Measurements from ENCODE around the gene HK2.
"Not testable (repeated sequence)": the region's sequence is repeated elsewhere in the genome, so short reads cannot be mapped to it uniquely, and the experiment has no call there.

HK2 gene

DNA sequence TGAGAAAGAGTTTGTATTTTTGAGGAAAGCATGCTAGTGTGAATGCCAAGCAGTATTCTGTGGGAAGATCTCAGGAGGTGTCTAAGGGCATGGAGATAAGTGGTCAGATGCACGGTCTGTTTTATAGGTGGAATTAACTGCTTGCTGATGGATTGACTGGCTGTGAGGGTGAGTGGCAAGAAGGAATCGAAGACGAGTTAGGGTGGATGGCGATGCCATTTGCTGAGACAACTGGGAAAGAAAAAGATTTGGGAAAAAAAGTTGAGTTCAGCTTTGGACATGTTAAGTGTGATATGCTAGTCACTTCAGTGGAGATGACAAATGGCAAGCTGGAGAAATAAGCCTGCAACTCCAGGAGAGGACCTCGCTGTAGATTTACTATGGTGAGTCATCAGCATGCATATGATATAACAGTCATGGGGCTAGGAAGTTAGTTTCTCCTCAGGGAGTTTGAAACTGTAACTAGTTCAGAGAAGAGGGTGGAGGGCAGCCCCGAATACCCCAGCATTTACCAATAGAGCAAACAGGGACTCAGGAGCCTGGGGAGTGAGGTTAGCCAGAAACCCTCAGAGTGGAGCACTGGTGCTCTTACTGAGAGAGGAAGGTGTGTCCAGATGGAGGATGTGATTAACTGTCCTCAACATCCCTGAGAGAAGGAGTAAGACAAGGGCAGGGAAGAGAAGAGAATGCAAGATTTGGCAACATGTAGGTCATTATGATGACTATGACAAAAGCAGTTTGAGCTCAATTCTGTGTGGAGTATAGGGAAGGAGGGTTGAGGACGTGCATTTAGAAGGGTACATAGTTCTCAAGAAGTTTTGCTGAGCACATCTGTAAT, 2.0 kb upstream of the HK2 start:
- Histone ChIP-seq H2AFZ (ENCODE audit: low read depth, low read length) (no peak overlapping the region; the same call in 1 of the 2 replicates), H3K36me3 (ENCODE audit: insufficient read depth, low read length) (peaks cover 20% of the 10 kb centered on the region; the same call in 1 of the 2 replicates), H3K9me3 (ENCODE audit: insufficient read depth, low read length, severe bottlenecking) (no peaks in the 10 kb centered on the region), H3K4me3 (ENCODE audit: low read depth in 1 of 2, low read length in 2 of 2) (no peak overlapping the region), H3K4me2 (ENCODE audit: insufficient read depth, low read length) (no peak overlapping the region), H3K27ac (ENCODE audit: low read length) (no peak overlapping the region), H4K20me1 (ENCODE audit: insufficient read depth, low read length) (peaks cover 21% of the 10 kb centered on the region), H3K27me3 (ENCODE audit: insufficient read depth, low read length, poor library complexity) (peaks cover 3% of the 10 kb centered on the region), H3K4me1 (ENCODE audit: insufficient read depth, low read length) (peaks cover 26% of the 10 kb centered on the region), H3K79me2 (ENCODE audit: insufficient read depth, low read length) (peaks cover 35% of the 10 kb centered on the region), H3K9ac (ENCODE audit: low read depth, low read length) (no peak overlapping the region)
- TF ChIP-seq, protein P1, sequence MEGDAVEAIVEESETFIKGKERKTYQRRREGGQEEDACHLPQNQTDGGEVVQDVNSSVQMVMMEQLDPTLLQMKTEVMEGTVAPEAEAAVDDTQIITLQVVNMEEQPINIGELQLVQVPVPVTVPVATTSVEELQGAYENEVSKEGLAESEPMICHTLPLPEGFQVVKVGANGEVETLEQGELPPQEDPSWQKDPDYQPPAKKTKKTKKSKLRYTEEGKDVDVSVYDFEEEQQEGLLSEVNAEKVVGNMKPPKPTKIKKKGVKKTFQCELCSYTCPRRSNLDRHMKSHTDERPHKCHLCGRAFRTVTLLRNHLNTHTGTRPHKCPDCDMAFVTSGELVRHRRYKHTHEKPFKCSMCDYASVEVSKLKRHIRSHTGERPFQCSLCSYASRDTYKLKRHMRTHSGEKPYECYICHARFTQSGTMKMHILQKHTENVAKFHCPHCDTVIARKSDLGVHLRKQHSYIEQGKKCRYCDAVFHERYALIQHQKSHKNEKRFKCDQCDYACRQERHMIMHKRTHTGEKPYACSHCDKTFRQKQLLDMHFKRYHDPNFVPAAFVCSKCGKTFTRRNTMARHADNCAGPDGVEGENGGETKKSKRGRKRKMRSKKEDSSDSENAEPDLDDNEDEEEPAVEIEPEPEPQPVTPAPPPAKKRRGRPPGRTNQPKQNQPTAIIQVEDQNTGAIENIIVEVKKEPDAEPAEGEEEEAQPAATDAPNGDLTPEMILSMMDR (IDR thresholded peaks at IDR 0.05; ENCODE audit: borderline replicate concordance, extremely low read depth, low read length, poor library complexity, severe bottlenecking), result no peak
- TF ChIP-seq EZH2 (IDR thresholded peaks at IDR 0.05; ENCODE audit: borderline replicate concordance, low read depth, low read length, severe bottlenecking), result no peak
- no peak for DNase-seq
- no peak for ATAC-seq (ENCODE audit: insufficient read depth, low read depth)

DNA sequence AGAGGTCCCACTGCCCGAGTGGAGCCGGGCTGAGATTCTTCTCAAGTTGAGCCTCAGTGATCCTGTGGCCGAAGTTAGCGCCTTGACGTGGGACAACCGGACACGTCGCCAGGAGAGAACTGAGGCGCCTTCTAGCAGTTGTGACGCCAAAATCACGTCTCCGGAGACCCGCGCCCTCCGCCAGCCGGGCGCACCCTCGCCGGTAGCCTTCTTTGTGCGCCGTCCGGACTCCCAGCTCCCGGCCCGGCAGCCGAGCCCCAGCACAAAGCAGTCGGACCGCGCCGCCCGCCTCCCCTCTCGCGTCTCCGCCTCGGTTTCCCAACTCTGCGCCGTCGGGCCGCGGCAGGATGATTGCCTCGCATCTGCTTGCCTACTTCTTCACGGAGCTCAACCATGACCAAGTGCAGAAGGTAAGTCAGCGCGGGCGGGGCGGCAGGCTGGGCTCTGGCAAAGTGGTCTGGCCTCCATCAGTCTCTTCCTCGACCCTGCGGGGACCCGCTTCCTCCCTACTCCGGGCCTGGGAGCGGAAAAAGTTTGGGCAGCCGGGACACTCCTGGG, 386 bp downstream of the HK2 start:
- H2AFZ ChIP-seq (ENCODE audit: low read depth, low read length), result peak overlapping the region; percentile 87; the same call in 1 of the 2 replicates
- peak overlapping the region; percentile 89 for H3K27ac ChIP-seq (ENCODE audit: low read length)
- peaks cover 47% of the 10 kb centered on the region for H3K4me1 ChIP-seq (ENCODE audit: insufficient read depth, low read length)
- H3K36me3 ChIP-seq (ENCODE audit: insufficient read depth, low read length), result peaks cover 30% of the 10 kb centered on the region
- H3K9me3 ChIP-seq (ENCODE audit: insufficient read depth, low read length, severe bottlenecking); DNase-seq; H3K27me3 ChIP-seq (ENCODE audit: insufficient read depth, low read length, poor library complexity): not testable (repeated sequence)
- ATAC-seq (ENCODE audit: insufficient read depth, low read depth), result peak; percentile 8
- peaks cover 43% of the 10 kb centered on the region for H4K20me1 ChIP-seq (ENCODE audit: insufficient read depth, low read length)
- H3K4me2 ChIP-seq (ENCODE audit: insufficient read depth, low read length), result peak overlapping the region; percentile 92
- peak overlapping the region; percentile 86 for H3K9ac ChIP-seq (ENCODE audit: low read depth, low read length)
- peaks cover 58% of the 10 kb centered on the region for H3K79me2 ChIP-seq (ENCODE audit: insufficient read depth, low read length)
- H3K4me3 ChIP-seq (ENCODE audit: low read depth in 1 of 2, low read length in 2 of 2), result peak overlapping the region; percentile 78 to 97

DNA sequence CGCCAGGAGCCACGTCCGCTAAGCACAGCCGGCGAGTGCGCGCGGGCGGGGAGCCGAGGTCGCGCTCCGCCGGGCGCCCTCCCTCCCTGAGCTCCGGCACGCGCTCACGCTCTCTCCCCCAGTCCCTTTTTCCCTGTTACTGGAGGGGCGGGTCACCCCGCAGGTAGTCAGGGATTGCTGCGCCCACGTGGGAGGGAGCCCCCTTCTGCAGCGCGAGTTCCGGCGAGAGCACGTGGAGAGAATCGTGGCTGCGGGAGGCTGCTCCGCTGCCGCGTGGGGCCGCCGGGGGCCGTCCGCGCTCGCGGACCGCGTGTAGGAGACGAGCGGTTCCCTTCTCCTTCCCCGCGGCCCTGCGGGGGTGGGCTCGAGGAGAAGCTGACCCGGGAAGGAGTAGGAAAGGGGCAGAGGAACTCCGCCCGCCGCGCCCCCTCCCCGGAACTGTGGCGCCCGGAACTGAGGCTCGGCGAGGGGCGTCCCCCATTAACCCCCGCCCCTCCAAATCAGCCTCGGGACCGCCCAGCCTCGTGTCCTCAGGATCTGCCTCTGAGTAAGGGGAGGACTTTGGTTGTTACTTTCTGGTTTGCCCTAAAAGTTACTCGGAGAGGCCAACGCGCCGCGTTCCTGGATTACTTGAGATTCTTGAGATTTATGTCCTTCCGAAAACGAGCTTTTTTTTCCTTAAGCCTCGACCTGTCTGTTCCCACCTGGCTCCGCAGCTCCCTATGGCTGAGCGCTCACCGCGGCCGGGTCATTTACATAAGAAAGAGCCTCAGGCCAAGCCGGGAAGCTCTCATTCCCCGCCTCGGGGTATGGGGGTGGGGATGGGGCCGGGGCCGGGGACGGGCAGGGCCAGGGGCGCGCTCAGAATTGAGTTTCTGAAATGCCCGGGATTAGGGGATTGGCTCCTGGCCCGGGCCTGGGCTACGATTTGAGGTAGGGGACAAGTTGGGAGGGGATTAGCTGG, 1.1 kb downstream of the HK2 start:
- peak overlapping the region; percentile 89 for H3K27ac ChIP-seq (ENCODE audit: low read length)
- ATAC-seq (ENCODE audit: insufficient read depth, low read depth), result peak; percentile 79
- H3K4me1 ChIP-seq (ENCODE audit: insufficient read depth, low read length), result peaks cover 52% of the 10 kb centered on the region
- TF ChIP-seq, protein P1 (IDR thresholded peaks at IDR 0.05; ENCODE audit: borderline replicate concordance, extremely low read depth, low read length, poor library complexity, severe bottlenecking), result no peak
- peak overlapping the region; percentile 92 for H3K4me2 ChIP-seq (ENCODE audit: insufficient read depth, low read length)
- peaks cover 44% of the 10 kb centered on the region for H4K20me1 ChIP-seq (ENCODE audit: insufficient read depth, low read length)
- peaks cover 63% of the 10 kb centered on the region for H3K79me2 ChIP-seq (ENCODE audit: insufficient read depth, low read length)
- H3K4me3 ChIP-seq (ENCODE audit: low read depth in 1 of 2, low read length in 2 of 2), result peak overlapping the region; percentile 78 to 97
- peaks cover 30% of the 10 kb centered on the region for H3K36me3 ChIP-seq (ENCODE audit: insufficient read depth, low read length)
- H2AFZ ChIP-seq (ENCODE audit: low read depth, low read length), result peak overlapping the region; percentile 87
- no peaks in the 10 kb centered on the region for H3K27me3 ChIP-seq (ENCODE audit: insufficient read depth, low read length, poor library complexity)
- no peaks in the 10 kb centered on the region for H3K9me3 ChIP-seq (ENCODE audit: insufficient read depth, low read length, severe bottlenecking)
- H3K9ac ChIP-seq (ENCODE audit: low read depth, low read length), result peak overlapping the region; percentile 86
- peak; percentile 87 for DNase-seq

All from DND-41 (cell line).